OCI-M1 (cell line): ENCODE results near the gene DNAH1.

ENCODE experiments used
- DNase-seq: peaks from one replicate; lab custom pipeline; 2025; lab: John Stamatoyannopoulos, UW

Gene DNAH1

GRCh38 chr3:52358362-52358940 lies 42.3 kb downstream of the DNAH1 start:
- DNase-seq = no peak

- DNase-seq = no peak
Measured at GRCh38 chr3:52359116-52359855, 43.2 kb downstream of the DNAH1 start.

- DNase-seq = no peak
Measured at GRCh38 chr3:52361011-52361410, 44.9 kb downstream of the DNAH1 start.

- no peak for DNase-seq
Measured at GRCh38 chr3:52361454-52361853, 45.3 kb downstream of the DNAH1 start.

GRCh38 chr3:52361898-52362297 lies 45.8 kb downstream of the DNAH1 start:
- DNase-seq = no peak

GRCh38 chr3:52364322-52365035 lies 48.4 kb downstream of the DNAH1 start:
- no peak for DNase-seq

GRCh38 chr3:52366527-52366926 lies 50.4 kb downstream of the DNAH1 start:
- DNase-seq = no peak

GRCh38 chr3:52367891-52368880 lies 52.1 kb downstream of the DNAH1 start:
- no peak for DNase-seq

GRCh38 chr3:52370531-52370930 lies 54.4 kb downstream of the DNAH1 start:
- DNase-seq = no peak

- DNase-seq = peak; percentile 75
Measured at GRCh38 chr3:52372822-52373504, 56.8 kb downstream of the DNAH1 start.

GRCh38 chr3:52373676-52374075 lies 57.6 kb downstream of the DNAH1 start:
- no peak for DNase-seq

- DNase-seq = peak; percentile 33
Measured at GRCh38 chr3:52374173-52374572, 58.1 kb downstream of the DNAH1 start.

GRCh38 chr3:52379610-52380009 lies 63.5 kb downstream of the DNAH1 start:
- DNase-seq = no peak

- DNase-seq = peak; percentile 10
Measured at GRCh38 chr3:52380023-52380422, 63.9 kb downstream of the DNAH1 start.

- no peak for DNase-seq
Measured at GRCh38 chr3:52381623-52382022, 65.5 kb downstream of the DNAH1 start.

- DNase-seq = no peak
Measured at GRCh38 chr3:52383446-52383845, 67.3 kb downstream of the DNAH1 start.

GRCh38 chr3:52384019-52384761 lies 68.1 kb downstream of the DNAH1 start:
- DNase-seq = no peak

GRCh38 chr3:52385157-52385556 lies 69.0 kb downstream of the DNAH1 start:
- peak; percentile 63 for DNase-seq

- no peak for DNase-seq
Measured at GRCh38 chr3:52387481-52387880, 71.4 kb downstream of the DNAH1 start.

- peak; percentile 2 for DNase-seq
Measured at GRCh38 chr3:52388348-52388821, 72.3 kb downstream of the DNAH1 start.
